AG04449 (cell line): ENCODE measurements around the gene ASTN2.

ENCODE experiments used
- CTCF ChIA-PET: fragments of 350-600 bp; formaldehyde crosslinking; extraction: SDS; loops from one replicate; lab custom pipeline; 2021; ENCODE audit warnings: antibody characterized with exemption; lab: Yijun Ruan, JAX
- POLR2A ChIA-PET: fragments of 400-600, 350-600 bp; formaldehyde crosslinking; extraction: SDS; loops from one replicate; lab custom pipeline; 2020; ENCODE audit warnings: antibody characterized with exemption, inconsistent platforms; lab: Yijun Ruan, JAX
- DNase-seq: peaks from one replicate; pipeline ENCODE4 v3.0.0-alpha.2; 2010; ENCODE audit warnings: low read depth, low spot score
- H3K4me3 ChIP-seq: 2 replicates; pipeline ENCODE4 v1.5.1; 2011; ENCODE audit warnings: low read depth, mild to moderate bottlenecking, control low read depth, low read length
- CTCF ChIP-seq: IDR thresholded peaks from one replicate; pipeline ENCODE4 v1.5.1; 2011; ENCODE audit warnings: mild to moderate bottlenecking, moderate library complexity, low read length, control low read depth, inconsistent platforms; ENCODE audit not compliant: insufficient read depth; ENCODE audit errors: missing control alignments

Gene ASTN2

GRCh38 chr9:116945817-116946216 is 469.0 kb downstream of the ASTN2 start:
- H3K4me3 ChIP-seq: no peak overlapping the region
- ChIA-PET CTCF (no interaction called here), POLR2A (no interaction called here)
- no peak for DNase-seq
- no peak for TF ChIP-seq CTCF

DNA sequence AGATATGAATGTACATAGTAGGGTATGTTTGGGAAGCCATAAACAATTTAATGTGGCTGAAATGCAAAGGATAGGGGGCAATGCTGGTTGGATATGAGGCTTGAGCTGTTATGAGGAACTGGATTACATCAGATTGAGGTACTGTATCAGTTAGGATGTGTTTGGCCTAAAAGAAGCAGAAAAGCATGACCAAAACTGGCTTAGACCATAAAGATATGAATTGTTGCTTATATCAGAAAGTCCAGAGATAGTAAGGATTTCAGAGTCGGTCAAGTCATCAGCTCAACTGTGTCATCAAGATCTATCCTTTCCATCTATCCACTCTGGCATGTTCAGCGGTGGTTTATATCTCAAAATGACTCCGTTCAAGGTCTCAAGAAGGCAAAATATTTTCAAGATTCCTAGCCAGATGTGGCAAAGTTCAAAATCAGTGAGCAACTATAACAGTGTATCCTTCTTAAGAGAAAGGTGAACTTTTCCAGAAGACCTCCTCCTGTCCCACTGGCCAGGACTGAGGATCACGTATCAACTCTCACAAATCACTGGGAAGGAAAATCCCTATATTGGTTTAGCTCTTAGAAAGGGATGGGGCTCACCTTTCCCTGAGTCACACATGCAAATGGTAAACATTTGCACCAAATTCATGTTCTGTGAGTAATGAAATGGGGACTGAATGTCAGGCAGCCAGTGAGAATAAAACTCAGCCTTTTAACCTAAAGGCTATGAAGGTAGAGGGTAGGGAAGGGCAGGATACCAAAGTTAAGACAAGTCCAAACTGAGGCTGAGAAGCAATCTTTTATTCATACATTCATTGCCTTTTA is 469.9 kb downstream of the ASTN2 start:
- ChIA-PET CTCF (no interaction called here), POLR2A (no interaction called here)
- H3K4me3 ChIP-seq: no peak overlapping the region
- no peak for DNase-seq
- TF ChIP-seq CTCF: no peak

GRCh38 chr9:116943970-116944369 is 470.9 kb downstream of the ASTN2 start:
- DNase-seq: no peak
- no peak overlapping the region for H3K4me3 ChIP-seq
- ChIA-PET POLR2A (no interaction called here), CTCF (no interaction called here)
- no peak for TF ChIP-seq CTCF

GRCh38 chr9:116942593-116943061 is 472.2 kb downstream of the ASTN2 start:
- no peak for DNase-seq
- ChIA-PET POLR2A (no interaction called here), CTCF (no interaction called here)

GRCh38 chr9:116941266-116941665 is 473.6 kb downstream of the ASTN2 start:
- no peak for TF ChIP-seq CTCF
- no peak overlapping the region for H3K4me3 ChIP-seq
- POLR2A ChIA-PET: no interaction called here
- CTCF ChIA-PET: no interaction called here
- DNase-seq: no peak

More at GRCh38 chr9:116942593-116943061, 472.2 kb downstream of the ASTN2 start:
- no peak overlapping the region for H3K4me3 ChIP-seq
- TF ChIP-seq CTCF: no peak

- H3K4me3 ChIP-seq: no peak overlapping the region
- TF ChIP-seq CTCF: no peak
- CTCF ChIA-PET: no interaction called here
- DNase-seq: no peak
- POLR2A ChIA-PET: no interaction called here
Observed at GRCh38 chr9:116940614-116941215, 474.1 kb downstream of the ASTN2 start.
